NK-92 (cell line): ENCODE results near the gene RAB31.

Source experiments
- DNase-seq: peaks from one replicate; lab custom pipeline; 2025; ENCODE audit not compliant: unreplicated experiment; lab: John Stamatoyannopoulos, UW

RAB31 gene

DNA sequence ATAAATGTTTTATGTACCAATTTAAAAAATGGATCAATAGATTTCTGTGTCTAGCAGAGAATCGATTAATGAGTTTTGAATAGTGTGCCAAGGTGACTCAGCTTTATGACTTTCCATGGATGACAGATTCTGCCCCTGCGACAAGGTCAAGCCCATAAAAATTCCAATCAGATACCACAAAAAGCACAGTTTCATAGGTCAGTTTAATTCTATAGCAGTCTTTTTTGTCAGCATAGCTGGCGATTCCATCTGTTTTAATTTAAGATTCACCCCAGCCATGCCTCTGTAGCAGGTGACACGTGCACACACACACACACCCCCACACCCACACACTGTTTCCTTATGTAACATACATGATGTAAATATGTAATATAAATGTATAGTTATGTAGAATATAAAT is 28.9 kb downstream of the RAB31 start:
- DNase-seq: no peak

DNA sequence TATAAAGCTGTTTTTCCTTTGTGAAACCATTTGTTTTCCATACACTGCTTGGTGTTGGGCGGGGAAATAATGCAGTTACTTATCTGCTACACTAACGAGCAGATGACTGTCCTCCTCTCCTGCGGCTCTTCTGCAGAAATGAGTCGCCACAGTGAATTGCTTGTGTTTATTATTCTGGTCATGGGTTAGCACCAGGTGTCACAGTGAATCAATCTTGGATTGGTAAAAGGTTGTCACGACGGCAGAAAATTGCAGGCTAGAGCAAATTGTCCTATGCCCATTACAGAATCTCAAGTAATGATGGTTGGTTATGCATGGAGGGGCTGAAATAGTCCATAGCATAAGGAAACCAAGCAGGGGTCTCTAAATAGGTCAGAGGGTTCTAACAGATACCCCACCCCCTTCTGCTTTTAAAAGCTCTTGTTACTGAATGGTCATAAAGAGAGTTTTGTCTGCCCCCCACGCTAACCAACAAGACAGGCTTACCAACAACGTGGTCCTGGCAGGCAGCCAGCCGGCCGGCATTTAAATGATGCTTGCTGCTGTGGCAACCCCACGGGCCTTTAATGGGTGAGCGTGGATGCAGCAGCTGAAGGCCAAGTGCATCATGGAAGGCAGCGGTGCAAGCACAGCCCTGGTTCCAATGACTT is 29.5 kb downstream of the RAB31 start:
- no peak for DNase-seq

DNA sequence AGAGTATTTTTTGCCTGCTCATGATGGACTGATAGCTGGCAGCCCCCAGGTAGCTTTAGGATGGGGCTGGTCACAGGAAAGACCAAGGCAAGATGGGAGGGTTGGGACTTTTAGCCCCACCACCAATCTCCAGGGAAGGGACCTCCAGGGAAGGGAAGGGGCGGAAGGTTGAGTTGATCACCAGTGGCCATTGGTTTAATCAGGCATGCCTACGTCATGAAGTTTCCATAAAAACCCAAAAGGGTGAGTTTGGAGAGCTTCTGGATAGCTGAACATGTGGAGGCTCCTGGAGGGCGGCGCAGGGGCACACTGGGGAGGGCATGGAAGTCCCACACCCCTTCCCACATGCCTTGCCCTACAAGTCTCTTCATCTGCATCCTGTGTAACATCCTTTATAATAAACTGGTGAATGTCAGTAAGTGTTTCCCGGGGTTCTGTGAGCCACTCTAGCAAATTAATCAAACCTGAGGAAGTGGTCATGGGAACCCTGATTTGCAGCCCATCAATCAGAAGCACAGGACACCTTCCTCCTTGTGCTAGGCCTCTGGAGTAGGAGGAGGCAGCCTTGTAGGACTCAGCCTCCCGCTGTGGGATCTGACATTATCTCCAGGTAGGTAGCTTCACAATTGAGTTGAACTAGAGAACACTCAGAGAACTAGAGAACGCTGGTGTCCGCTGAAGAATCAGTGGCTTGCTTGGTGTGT is 30.3 kb downstream of the RAB31 start:
- no peak for DNase-seq

GRCh38 chr18:9739516-9739915 is 31.4 kb downstream of the RAB31 start:
- DNase-seq: no peak

- no peak for DNase-seq
Observed at GRCh38 chr18:9740071-9740470, 32.0 kb downstream of the RAB31 start.

DNA sequence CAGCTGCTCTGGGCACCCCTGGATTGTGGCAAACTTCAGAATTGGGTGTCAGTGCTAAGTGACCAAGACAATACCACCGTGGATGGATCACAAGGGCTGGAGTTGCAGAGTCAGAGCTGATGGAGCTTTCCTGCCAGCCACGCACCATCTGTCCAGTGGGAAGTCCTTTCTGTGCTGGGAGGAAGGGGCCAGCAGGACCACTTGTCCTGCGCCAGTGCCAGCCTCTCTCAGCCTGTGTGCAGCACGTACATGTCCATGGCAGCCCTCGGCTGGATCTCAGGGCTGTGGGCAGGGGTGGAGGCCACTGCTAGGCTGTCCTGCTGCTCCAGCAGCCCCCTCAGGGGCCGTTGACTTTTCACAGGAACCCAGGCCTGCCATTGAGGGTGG is 33.3 kb downstream of the RAB31 start:
- DNase-seq: no peak

DNA sequence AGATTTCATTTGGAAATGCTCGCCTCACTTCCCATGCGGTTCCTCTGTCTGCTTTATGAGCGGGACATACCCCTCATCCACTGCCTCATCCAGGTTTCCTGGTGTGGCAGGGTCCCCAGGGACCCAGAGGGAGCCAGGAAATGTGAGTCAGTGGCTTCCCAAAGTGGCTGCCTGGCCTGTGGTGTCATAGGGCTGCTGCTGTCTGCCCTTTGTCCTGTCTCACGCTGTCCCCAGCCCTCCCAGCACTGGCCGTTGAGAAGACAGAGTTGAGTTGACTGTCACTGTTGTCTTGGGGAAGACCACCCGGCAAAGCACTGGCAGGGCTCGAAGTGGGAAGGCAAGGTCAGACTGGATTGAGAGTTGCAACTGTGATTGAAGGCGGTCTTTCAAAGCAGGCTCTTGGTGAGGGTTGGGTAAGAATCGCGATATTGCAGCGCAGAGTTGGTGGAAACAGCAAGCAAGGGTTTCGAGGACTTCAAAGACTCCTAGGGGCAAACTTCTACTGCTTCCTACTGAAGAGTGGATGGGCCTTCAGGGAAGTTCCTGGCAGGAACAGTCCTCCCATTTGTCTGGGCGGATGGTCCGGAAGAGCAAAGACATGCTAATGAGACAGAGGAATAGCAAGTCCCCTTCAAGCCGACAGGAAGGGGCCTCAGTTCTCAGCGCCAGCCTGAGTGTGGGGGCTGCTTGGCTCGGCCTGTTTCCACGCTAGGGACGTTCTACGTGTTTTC is 33.9 kb downstream of the RAB31 start:
- no peak for DNase-seq

DNA sequence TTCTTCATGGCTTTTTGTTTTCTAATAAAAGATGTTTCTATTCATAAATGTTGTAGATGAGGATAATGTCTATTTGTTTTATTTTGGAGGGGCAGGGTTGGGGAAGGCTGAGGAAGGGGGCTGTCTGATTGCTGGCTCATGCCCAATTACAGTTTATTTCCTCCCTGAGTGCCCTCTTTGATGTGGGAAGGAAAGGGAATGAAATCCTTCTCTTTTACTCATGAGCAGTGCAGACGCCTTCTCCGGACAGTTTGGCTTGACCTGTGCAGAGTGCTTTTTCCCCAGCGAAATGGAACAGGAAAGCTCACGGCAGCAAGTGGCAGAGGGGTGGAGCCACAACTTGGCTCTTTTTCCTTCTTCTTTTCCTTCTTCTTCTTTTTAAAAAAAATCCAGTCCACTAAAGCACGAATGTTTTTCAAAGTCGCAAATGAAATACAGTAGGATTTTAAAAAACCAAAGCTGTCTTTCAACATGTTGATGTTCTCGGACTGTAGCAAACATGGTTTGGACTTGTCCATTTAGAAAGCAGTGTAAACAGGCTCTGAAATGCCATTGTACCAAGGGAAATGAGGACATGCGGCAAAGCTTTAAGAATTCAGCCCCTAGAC is 34.5 kb downstream of the RAB31 start:
- DNase-seq: no peak

DNA sequence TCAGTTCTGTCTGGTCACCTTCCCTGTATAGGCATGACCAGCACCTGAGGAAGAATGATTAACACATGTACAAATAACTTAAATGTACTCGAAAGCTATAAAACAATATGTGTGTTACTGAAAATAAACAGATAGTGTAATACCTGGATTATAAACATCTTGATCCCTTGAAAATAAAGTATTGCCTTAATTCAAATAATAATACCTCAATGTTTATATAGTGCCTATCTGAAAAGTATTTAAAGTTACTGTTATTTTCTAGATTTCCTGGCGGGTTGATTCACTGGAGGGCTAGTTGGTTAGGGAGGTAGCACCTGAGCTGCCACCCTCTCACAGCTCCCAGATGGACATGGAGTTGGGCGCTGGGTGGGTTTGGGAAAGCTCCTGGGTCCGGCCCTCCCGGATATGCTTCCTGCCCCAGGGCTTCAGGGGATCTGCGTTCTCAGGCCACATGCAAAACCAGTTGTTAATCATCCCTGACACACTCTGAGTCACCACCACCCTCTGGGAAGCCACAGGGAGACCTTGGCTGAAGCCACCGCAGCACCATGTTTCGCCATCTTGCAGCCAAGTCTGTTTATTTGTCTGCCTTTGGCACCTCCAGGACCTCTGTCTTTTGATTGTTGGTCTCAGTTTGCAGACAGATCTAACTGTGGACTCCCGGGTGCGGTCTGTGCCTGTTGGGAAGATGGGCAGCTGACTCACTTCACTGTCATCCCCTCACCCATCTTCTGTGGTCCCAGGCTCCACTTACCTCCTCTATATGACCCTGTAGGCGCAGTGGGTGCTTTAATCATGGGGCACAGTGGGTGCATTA is 35.3 kb downstream of the RAB31 start:
- no peak for DNase-seq

- no peak for DNase-seq
Observed at GRCh38 chr18:9746958-9747357, 38.9 kb downstream of the RAB31 start.

DNA sequence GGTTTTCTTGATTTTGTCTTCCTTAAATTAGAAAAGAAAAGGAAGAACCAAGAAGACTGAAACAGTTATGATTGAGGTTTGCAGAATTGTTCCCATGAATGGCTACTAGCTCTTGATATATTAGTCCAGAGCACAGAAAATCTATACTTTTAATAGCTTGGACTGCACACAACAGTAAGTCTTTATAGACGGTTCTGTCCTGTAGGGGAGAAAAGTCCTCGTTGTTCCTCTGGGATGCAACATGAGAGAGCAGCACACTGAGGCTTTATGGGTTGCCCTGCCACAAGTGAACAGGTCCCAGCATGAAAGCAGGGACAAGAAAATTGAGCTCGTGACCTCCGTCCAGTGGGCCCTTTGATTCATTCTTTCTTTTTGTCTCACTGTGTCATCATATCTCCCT is 41.5 kb downstream of the RAB31 start:
- DNase-seq: no peak

DNA sequence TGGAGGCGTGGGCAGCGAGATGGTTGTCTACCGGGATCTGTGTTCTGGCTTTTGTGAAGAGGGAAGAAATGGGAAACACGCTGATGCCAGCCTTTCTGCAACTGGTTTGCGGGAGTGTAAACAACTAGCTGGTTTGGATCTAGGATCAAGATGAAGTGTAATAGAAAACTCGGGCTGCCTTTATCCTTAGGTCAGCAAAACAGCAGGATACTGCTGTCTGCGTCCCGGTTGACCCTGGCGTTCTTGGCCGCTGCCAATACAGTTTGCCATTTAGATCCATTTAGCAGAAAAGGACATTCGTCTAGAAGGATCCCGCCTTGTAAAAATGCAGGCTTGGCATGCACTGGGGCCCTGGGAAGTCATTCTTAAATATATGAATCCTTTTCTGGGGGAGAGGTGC is 42.0 kb downstream of the RAB31 start:
- no peak for DNase-seq

GRCh38 chr18:9750606-9751304 is 42.7 kb downstream of the RAB31 start:
- DNase-seq: no peak

- DNase-seq: no peak
Observed at GRCh38 chr18:9751371-9752031, 43.4 kb downstream of the RAB31 start.

DNA sequence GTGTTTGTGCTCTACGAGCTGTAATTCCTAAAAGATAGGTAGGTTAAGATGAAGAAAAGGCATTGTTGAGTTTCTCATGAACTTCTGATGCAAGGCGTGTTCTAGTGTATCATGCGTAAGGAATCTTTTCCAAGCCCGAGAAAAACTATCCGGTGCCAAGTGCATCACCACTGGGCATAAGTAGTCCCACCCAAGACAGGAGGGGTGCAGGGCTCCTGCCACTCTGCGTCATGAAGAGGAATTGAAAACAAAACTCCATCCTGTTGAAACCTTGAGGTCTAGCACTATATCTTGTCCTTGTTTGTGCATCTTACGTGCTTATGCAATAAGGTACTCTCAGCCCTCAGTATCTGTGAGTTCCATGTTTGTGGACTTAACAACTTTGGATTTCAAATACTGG is 45.7 kb downstream of the RAB31 start:
- DNase-seq: no peak

DNA sequence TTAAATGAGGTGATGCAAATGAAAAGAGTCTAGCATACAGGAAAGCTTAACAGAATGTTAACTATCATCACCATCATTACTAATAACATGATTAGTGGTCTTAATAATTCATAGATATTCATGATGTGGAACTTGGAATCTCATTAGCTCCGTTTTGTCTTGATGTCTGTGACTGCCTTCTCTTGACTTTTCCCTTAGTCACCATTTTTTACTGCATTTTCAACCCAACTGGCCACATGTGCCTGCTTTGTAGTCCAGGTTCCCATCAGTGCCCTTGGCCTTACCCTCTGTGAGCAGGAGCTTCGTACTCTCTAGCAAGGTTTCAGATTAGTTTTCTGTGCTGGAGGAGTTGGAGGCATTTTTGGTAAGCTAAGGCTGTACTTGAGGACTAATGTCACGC is 47.0 kb downstream of the RAB31 start:
- DNase-seq: no peak

DNA sequence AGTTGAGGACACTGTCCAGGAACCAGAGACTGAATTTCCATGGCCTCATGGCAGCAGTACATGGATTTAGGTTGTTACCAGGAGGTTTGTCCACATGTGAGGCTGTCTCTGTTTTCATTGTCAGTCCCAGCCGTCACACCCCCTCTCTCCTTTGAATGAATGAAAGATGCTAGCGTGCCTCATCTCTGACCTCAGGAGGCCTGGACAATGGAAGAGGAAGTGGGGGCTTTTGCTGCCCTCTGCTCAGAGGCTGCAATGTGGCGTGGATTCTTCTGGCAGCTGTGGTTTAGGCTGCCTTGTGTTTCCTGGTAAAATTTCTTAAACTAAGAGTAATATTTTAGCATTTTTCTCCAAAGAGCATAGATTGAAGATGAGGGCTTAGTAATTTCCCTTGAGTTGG is 47.5 kb downstream of the RAB31 start:
- no peak for DNase-seq

DNA sequence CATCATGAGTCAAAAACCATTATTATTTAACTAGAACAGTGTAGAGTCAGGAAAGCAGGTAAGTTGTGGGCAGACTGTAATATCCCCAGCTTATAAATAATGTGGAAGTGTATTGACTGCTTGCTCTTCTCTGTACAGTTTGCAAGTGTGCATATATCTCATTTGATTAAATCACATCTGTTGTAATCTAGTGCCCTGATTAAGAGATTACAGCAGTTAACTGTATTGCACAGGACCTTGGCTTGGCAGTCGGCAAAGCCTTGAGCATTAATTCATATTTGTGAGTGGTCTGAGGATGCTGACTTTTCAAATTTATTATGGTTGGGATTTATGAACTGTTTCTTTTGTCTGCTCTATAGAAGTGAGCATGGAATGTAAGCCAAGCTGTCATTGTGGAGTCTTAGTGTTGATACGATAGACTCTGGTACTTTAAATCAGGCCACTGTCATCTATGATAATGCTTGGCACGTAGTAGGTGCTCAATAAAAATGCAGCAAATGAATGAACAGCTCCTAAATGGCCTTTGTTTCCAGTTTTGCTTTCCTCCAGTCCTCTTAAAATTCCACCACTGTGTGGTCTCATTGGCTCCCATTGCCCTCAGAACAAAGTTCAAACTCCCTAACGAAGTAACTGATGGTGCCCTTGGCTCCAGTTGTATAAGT is 48.3 kb downstream of the RAB31 start:
- no peak for DNase-seq

DNA sequence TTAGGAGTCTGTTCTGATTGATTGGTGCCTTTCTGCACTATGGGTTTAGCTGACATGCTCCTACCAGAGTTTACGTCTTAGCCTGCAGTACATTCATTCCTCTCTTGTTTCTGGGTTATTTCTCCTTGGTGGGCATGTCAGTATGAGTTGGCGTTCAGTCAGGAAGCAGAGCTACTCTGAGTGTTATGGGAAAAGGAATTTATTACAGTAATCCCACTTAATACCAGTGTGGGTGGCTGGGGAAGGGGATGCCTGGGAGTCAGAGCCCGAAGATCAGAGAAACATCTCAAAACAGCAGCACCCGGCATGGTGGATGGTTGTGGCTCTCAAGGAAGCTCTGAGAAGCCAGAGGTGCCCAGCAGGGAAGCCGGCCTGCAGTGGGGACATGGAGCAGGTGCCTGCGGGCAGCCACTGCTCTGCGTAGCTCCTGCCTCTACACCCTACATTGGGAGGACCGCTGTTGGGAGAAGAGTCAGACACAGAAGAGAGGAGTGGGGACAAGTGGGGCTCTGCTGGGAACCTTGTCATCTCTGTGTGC is 48.9 kb downstream of the RAB31 start:
- DNase-seq: no peak
